ENCODE data around the gene HLA-E. TPM values are rescaled to one million over a fixed set of nuclear protein-coding genes. Genes with fewer than 3 reads are reported as not detected.
"Not testable (repeated sequence)": the region's sequence is repeated elsewhere in the genome, so short reads cannot be mapped to it uniquely, and the experiment has no call there.

HLA-E gene
- total RNA-seq, 1 donor from 2014 or later, result 13.4 TPM

DNA sequence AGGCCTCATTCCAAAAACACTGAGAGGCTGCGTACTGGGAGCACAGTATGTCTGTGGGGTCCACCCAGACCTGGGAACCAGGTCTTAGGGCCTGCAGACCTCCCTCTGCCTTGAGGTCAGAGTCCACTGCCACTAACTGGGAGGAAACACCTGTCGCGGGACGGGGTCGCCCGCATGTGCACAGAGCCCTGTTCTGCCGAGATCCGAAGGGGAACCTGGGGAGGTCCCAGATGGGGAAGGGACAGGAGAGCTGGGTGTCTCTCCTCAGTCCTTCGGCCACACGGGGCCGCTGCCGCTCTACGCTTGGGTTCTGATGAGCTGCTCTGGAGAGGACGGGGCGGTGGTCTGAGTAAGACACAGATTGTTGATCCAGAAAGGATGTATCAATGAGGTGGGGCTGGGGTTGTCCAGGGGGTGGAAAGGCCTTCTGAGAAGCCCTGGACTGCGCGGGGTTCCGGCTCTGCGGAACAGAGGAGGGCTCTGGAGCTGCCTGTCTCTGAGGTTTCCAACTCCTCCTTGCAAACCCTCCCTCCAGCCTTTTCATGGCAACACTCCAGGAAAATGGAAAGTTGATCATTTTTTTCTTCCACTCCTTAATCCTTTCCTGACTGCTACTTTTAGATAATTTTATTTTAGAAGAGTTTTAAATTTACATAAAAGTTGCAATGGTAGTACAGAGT, 7.2 kb upstream of the HLA-E start:
- not testable (repeated sequence) for H3K4me1 Mint-ChIP-seq; H3K27ac Mint-ChIP-seq (ENCODE audit: unreplicated experiment); H3K36me3 Mint-ChIP-seq (ENCODE audit: low read depth); H3K4me3 Mint-ChIP-seq; H3K9me3 Mint-ChIP-seq
- peak; percentile 83 for TF ChIP-seq CTCF (conservative IDR thresholded peaks at IDR 0.05)
- peaks cover 92% of the 10 kb centered on the region for H3K27me3 Mint-ChIP-seq (ENCODE audit: low read depth)
- DNase-seq (ENCODE audit: low read depth, low spot score), result peak; percentile 78

- Mint-ChIP-seq H3K4me3 (no peak overlapping the region), H3K27me3 (ENCODE audit: low read depth) (peaks cover 87% of the 10 kb centered on the region), H3K36me3 (ENCODE audit: low read depth) (no peaks in the 10 kb centered on the region), H3K27ac (ENCODE audit: unreplicated experiment) (no peak overlapping the region), H3K9me3 (no peaks in the 10 kb centered on the region), H3K4me1 (no peaks in the 10 kb centered on the region)
- DNase-seq (ENCODE audit: low read depth, low spot score), result peak; percentile 51
- peak; percentile 73 for TF ChIP-seq CTCF (conservative IDR thresholded peaks at IDR 0.05)
Observed at GRCh38 chr6:30483677-30484279, 5.5 kb upstream of the HLA-E start.

- Mint-ChIP-seq H3K4me3 (no peak overlapping the region), H3K27ac (ENCODE audit: unreplicated experiment) (no peak overlapping the region), H3K9me3 (peaks cover 3% of the 10 kb centered on the region), H3K27me3 (ENCODE audit: low read depth) (peaks cover 77% of the 10 kb centered on the region), H3K36me3 (ENCODE audit: low read depth) (no peaks in the 10 kb centered on the region), H3K4me1 (peaks cover 8% of the 10 kb centered on the region)
- TF ChIP-seq CTCF (conservative IDR thresholded peaks at IDR 0.05), result no peak
- no peak for DNase-seq (ENCODE audit: low read depth, low spot score)
Observed at GRCh38 chr6:30485236-30485635, 4.1 kb upstream of the HLA-E start.

DNA sequence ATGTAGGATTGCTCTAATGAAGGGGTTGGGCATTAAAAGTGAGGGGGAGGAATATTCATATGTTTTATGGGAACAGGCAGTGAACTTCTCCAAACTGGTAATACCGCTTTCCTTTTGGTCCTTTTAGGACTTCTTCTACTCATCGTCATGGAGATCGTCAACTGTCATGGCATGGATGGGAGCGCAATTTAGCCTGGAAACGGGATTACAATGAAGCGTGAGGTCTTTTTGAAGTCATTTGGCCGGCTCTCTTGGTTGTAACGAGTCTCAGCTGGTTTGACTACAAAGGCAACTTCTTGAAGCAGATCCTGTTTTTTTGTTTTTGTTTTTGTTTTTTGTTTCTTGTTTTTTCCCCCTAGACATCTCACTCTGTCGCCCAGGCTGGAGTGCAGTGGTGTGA, 1.4 kb upstream of the HLA-E start:
- no peak for TF ChIP-seq CTCF (conservative IDR thresholded peaks at IDR 0.05)
- peaks cover 10% of the 10 kb centered on the region for H3K4me1 Mint-ChIP-seq
- peak overlapping the region; percentile 44 for H3K4me3 Mint-ChIP-seq
- no peak for DNase-seq (ENCODE audit: low read depth, low spot score)
- H3K9me3 Mint-ChIP-seq, result peaks cover 3% of the 10 kb centered on the region
- no peaks in the 10 kb centered on the region for H3K36me3 Mint-ChIP-seq (ENCODE audit: low read depth)
- peaks cover 51% of the 10 kb centered on the region for H3K27me3 Mint-ChIP-seq (ENCODE audit: low read depth)
- H3K27ac Mint-ChIP-seq (ENCODE audit: unreplicated experiment), result no peak overlapping the region

DNA sequence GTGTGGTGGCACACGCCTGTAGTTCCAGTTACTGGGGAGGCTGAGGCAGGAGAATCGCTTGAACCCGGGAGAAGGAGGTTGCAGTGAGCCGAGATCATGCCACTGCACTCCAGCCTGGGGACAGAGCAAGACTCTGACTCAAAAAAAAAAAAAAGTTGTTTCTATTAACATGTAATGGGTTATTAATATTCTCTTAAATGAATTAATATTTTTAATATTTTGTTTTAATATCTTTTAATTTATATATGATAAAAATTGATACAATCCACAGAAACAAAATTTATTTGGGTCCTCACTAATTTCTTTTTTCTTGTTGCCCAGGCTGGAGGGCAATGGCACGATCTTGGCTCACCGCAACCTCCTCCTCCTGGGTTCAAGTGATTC, 620 bp upstream of the HLA-E start:
- not testable (repeated sequence) for DNase-seq (ENCODE audit: low read depth, low spot score); H3K4me3 Mint-ChIP-seq; H3K9me3 Mint-ChIP-seq; H3K36me3 Mint-ChIP-seq (ENCODE audit: low read depth); H3K27ac Mint-ChIP-seq (ENCODE audit: unreplicated experiment)
- Mint-ChIP-seq H3K4me1 (peaks cover 10% of the 10 kb centered on the region), H3K27me3 (ENCODE audit: low read depth) (peaks cover 43% of the 10 kb centered on the region)
